AG08395 (cell line): ENCODE data around the gene KIFC3.
"Not testable (repeated sequence)": the region's sequence is repeated elsewhere in the genome, so short reads cannot be mapped to it uniquely, and the experiment has no call there.

ENCODE experiments used
- DNase-seq: peaks from one replicate; pipeline ENCODE4 v3.0.0; 2012; ENCODE audit warnings: mixed read lengths, low spot score

KIFC3 gene

GRCh38 chr16:57786632-57787518, 15.4 kb downstream of the KIFC3 start:
- DNase-seq, result no peak

GRCh38 chr16:57785924-57786323, 16.4 kb downstream of the KIFC3 start:
- no peak for DNase-seq

- DNase-seq, result no peak
These were observed 16.9 kb downstream of the KIFC3 start for GRCh38 chr16:57785385-57785784.

GRCh38 chr16:57784334-57784733, 18.0 kb downstream of the KIFC3 start:
- no peak for DNase-seq

GRCh38 chr16:57783883-57784282, 18.4 kb downstream of the KIFC3 start:
- no peak for DNase-seq

GRCh38 chr16:57783116-57783515, 19.2 kb downstream of the KIFC3 start:
- no peak for DNase-seq

GRCh38 chr16:57782607-57783055, 19.7 kb downstream of the KIFC3 start:
- not testable (repeated sequence) for DNase-seq

- peak; percentile 81 for DNase-seq
These were observed 20.3 kb downstream of the KIFC3 start for GRCh38 chr16:57781741-57782606.

- DNase-seq, result no peak
These were observed 20.9 kb downstream of the KIFC3 start for GRCh38 chr16:57781349-57781740.

GRCh38 chr16:57779836-57780235, 22.5 kb downstream of the KIFC3 start:
- not testable (repeated sequence) for DNase-seq

- no peak for DNase-seq
These were observed 23.6 kb downstream of the KIFC3 start for GRCh38 chr16:57778658-57779057.

GRCh38 chr16:57775661-57776469, 26.4 kb downstream of the KIFC3 start:
- no peak for DNase-seq

GRCh38 chr16:57774705-57775285, 27.5 kb downstream of the KIFC3 start:
- no peak for DNase-seq

GRCh38 chr16:57773655-57774295, 28.5 kb downstream of the KIFC3 start:
- DNase-seq, result no peak

GRCh38 chr16:57773019-57773418, 29.3 kb downstream of the KIFC3 start:
- no peak for DNase-seq

- DNase-seq, result no peak
These were observed 31.0 kb downstream of the KIFC3 start for GRCh38 chr16:57771141-57771785.

GRCh38 chr16:57770361-57770760, 31.9 kb downstream of the KIFC3 start:
- no peak for DNase-seq

- DNase-seq, result no peak
These were observed 32.6 kb downstream of the KIFC3 start for GRCh38 chr16:57769541-57770145.

GRCh38 chr16:57766714-57767348, 35.5 kb downstream of the KIFC3 start:
- DNase-seq, result no peak
